HG03066 (cell line): Measurements from ENCODE around the gene LIME1.

Experiments used
- ATAC-seq: cut with Tn5 transposase; IDR thresholded peaks from one replicate; pipeline ENCODE4 v1.9.1; 2021; ENCODE audit warnings: low read depth; ENCODE audit not compliant: unreplicated experiment

The LIME1 gene

GRCh38 chr20:63696628-63697356, 39.7 kb upstream of the LIME1 start, which contains the start of gene TNFRSF6B:
Gene TNFRSF6B, plus strand, starts transcription at chr20:63696652. Its CDS starts 116 bp downstream, at chr20:63696768.
- no peak for ATAC-seq

GRCh38 chr20:63697357-63697867, 39.1 kb upstream of the LIME1 start:
- ATAC-seq = no peak

- no peak for ATAC-seq
These were observed 38.5 kb upstream of the LIME1 start for GRCh38 chr20:63697868-63698545.

DNA sequence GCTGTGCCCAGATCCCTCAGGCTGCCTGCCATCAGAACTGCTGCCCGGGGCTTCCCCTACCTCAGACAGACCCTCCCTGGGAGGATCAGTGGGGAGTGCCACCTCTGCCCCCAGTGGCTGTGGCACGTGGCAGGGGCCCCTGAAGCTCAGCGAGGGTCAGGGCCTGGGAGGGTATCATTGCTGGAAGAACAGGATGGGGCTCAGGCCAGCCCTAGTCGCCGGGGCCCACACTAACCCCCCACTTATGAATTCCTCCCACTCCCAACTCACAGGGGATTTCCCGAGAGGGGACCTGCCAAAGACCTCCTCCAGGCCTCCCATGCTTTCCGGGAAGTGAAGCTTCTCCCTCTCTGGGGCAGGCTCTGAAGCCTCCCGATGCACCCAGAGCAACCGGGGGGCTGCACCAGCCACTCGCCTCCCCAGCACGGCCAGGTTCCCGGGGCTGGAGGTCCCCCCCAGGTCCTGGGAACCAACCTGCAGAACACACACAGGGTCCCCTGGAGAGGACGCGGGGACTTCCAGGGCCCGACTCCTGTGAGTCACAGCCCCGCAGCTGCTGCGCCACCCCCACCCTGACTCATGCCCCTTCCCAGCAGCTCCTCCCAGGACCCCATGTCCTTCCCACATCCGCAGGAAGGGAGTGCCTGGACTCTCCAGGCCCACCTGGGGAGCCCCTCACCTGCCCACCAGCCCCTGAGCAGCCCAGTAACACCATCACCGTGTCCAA, 37.6 kb upstream of the LIME1 start:
- no peak for ATAC-seq

- no peak for ATAC-seq
These were observed 36.8 kb upstream of the LIME1 start for GRCh38 chr20:63699466-63700198.

GRCh38 chr20:63700199-63701050, 36.0 kb upstream of the LIME1 start:
- no peak for ATAC-seq

DNA sequence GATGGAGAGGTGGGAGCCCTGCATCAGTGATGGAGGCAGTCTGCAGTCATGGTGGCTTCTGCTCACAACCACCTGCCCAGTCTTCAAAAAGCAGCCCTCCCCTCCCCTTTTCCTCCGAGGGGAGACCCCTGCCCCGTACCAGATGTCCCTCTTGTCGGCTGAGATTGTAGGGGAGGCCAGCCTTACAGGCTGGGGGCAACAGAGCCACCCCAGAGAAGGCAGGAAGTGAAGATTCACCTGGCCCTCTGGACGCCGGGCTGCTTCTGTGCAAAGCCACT, 35.5 kb upstream of the LIME1 start:
- no peak for ATAC-seq

DNA sequence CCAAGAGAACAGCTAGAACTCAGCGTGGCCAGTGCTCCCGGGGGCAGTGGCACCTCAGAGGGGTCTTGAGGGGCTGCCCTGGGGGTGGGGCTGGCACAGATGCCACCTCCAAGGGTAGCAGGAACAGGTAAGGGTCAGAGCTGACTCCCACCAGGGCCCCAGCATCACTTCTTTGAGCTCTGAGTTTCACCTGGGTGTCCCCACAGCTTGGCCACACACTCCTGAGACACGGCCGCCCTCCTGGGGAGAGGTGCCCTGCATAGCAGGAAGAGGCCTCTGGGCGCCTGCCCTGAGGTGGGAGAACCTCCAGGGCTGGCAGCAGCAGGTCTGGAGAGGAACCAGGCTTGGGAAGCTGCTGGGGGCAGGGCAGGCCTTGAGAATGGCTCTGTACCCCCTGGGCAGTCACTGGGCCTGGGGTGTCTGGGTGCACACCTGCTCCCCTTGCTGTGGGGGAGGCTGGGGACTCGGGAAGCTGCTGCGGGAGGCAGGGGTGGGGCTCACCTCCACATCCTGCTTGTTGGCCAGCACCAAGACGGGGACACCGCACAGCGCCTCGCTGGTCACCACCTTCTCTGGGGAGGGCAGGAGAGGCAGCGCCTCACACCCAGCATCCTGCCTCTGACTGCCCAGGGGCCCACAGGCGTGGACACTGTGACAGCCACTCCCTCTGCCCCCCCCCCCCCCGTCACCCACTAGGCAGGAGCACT, 35.0 kb upstream of the LIME1 start:
- no peak for ATAC-seq

DNA sequence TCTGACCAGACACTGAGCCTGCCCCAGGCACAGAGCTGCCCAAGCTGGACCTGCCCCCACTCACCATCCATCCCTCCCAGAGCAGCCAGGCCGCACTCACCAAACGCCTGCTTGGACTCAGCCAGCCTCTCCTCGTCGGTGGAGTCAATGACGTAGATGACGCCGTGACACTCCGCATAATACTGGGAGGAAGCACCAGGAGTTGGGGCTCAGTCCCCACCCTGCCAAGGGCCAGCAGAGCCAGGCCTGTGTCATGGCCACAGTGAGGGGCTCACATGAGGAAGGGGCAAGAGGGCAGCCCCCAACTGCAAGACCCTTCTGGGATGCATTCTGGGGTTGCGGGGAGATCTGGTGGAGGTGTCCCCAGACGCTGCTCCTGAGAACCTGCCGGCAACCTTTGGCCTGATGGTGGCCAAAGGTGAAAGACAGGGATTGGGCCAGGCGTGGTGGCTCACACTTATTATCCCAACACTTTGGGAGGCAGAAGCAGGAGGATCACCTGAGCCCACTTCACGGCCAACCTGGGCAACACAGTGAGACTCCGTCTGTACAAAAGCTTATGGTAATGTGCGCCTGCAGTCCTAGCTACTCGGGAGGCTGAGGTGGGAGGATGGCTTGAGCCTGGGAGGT, 34.3 kb upstream of the LIME1 start:
- no peak for ATAC-seq

- no peak for ATAC-seq
These were observed 33.6 kb upstream of the LIME1 start for GRCh38 chr20:63702751-63703470.

GRCh38 chr20:63703471-63703975, 32.9 kb upstream of the LIME1 start:
- ATAC-seq = no peak

DNA sequence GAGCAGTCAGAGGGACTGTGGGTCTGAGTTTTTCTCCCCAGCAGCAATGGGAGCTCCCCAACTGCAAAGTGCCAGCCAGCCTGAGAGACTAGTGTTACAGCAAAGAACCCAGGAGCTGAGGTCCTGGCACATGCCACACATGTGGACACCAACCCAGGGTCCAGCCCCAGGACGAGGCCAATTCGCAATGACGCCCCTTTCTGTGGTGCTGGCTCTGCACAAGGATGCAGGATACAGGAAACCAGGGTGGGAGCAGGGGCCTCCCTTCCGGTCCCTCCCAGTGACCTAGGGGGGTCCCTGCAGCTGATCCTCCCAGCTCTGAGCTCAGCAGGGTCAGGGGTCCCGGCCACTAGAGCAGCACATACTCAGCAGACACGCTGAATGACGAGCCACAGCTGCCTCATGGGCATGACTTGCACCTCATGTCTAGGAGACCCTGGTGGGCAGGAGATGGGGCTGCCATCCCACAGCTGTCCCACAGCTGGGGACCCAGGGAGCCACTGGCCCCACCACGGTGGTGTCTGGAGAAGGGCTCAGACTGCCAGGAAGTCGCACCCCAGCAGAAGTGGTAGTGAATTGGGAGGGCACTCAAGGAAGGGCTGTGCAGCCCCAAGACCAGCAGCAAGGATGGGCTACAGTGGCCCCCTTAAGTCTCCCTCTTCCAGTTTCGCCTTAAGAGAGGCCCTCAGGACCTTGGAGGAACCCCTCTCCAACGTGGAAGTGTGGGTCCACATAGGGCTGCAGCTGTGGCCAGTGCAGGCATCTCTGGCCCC, 32.3 kb upstream of the LIME1 start:
- ATAC-seq = no peak

DNA sequence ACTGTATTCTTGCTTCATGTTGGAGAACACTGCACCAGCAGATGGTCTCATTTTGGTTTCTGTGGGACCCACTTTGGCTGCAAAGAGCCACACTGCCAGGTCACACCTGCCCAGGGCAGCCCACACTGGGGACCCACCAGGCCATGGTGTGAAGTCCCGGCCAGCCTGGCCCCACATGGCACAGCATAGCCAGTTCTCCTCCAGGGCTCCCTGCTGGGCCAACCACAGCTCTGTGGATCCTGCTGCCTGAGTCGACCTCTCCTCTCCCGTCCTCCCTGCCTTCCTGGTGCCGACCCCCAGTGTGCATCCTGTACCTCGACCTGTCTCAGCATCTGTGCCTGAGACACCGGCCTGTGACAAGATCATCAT, 31.7 kb upstream of the LIME1 start:
- no peak for ATAC-seq

- ATAC-seq = no peak
These were observed 31.0 kb upstream of the LIME1 start for GRCh38 chr20:63705232-63706026.

GRCh38 chr20:63706027-63706695, 30.3 kb upstream of the LIME1 start:
- no peak for ATAC-seq
